DMS153 treated with DMSO at 0.1 percent for 48 hours (cell line): ENCODE results near the gene GSN.

ENCODE experiments used
- DNase-seq: peaks from one replicate; lab custom pipeline; 2025; ENCODE audit not compliant: unreplicated experiment; lab: John Stamatoyannopoulos, UW

Gene GSN

GRCh38 chr9:121242959-121243346 is 25.0 kb upstream of the GSN start:
- DNase-seq = no peak

- no peak for DNase-seq
Measured at GRCh38 chr9:121246821-121247561, 21.0 kb upstream of the GSN start.

GRCh38 chr9:121249563-121249962 is 18.4 kb upstream of the GSN start:
- no peak for DNase-seq

- DNase-seq = no peak
Measured at GRCh38 chr9:121252104-121252851, 15.7 kb upstream of the GSN start.

- DNase-seq = no peak
Measured at GRCh38 chr9:121253162-121253561, 14.8 kb upstream of the GSN start.

- DNase-seq = no peak
Measured at GRCh38 chr9:121253821-121254501, 14.0 kb upstream of the GSN start.

- DNase-seq = no peak
Measured at GRCh38 chr9:121259498-121259897, 8.5 kb upstream of the GSN start.

GRCh38 chr9:121259935-121260334 is 8.0 kb upstream of the GSN start:
- DNase-seq = no peak

- DNase-seq = no peak
Measured at GRCh38 chr9:121260457-121261106, 7.4 kb upstream of the GSN start.

GRCh38 chr9:121261107-121261460 is 6.9 kb upstream of the GSN start:
- DNase-seq = peak; percentile 13

- DNase-seq = no peak
Measured at GRCh38 chr9:121261755-121262154, 6.2 kb upstream of the GSN start.

GRCh38 chr9:121262423-121262822 is 5.5 kb upstream of the GSN start:
- DNase-seq = no peak

- no peak for DNase-seq
Measured at GRCh38 chr9:121262953-121263352, 5.0 kb upstream of the GSN start.

- DNase-seq = no peak
Measured at GRCh38 chr9:121266356-121266755, 1.6 kb upstream of the GSN start.

- no peak for DNase-seq
Measured at GRCh38 chr9:121266906-121267650, 884 bp upstream of the GSN start.

GRCh38 chr9:121268598-121268850 is 562 bp downstream of the GSN start:
- no peak for DNase-seq

- no peak for DNase-seq
Measured at GRCh38 chr9:121268851-121269641, 1.1 kb downstream of the GSN start.

GRCh38 chr9:121269642-121270254 is 1.8 kb downstream of the GSN start:
- no peak for DNase-seq

GRCh38 chr9:121271368-121272341 is 3.7 kb downstream of the GSN start:
- DNase-seq = no peak
